Non-pigmented ciliary epithelial cell (primary cell): Measurements from ENCODE around the gene SPIB.
"Not testable (repeated sequence)": the region's sequence is repeated elsewhere in the genome, so short reads cannot be mapped to it uniquely, and the experiment has no call there.

Source experiments
- DNase-seq: peaks from one replicate; pipeline ENCODE4 v3.0.0-alpha.2; 2010; ENCODE audit warnings: low read depth

Gene SPIB

DNA sequence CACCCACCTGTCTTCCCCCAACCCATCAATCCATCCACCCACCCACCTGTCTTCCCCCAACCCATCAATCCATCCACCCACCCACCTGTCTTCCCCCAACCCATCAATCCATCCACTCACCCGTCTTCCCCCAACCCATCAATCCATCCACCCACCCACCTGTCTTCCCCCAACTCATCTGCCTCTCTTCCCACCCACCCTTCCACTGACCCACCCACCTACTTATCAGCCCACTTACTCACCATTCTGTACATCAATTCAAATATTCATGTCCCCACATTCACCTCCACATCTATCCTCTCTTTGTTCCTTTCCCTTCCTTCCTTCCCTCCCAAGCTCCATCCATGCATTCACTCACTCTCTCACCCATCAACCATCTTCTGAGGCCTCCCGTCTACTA, 20.4 kb downstream of the SPIB start:
- DNase-seq = not testable (repeated sequence)

DNA sequence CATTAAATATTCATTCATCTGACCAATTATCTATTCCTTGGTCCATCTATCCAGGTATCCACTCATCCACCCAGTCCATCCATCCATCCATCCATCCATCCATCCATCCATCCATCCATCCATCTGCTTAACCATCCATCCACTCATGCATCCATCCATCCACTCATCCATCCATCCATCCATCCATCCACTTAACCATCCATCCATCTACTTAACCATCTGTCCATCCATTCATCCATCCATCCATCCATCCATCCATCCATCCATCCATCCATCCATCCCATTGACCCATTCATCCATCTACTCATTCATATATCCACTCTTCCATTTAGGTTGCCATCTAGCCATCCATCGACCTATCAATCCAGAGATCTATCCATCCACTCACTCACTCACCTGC, 25.3 kb downstream of the SPIB start:
- DNase-seq = no peak

DNA sequence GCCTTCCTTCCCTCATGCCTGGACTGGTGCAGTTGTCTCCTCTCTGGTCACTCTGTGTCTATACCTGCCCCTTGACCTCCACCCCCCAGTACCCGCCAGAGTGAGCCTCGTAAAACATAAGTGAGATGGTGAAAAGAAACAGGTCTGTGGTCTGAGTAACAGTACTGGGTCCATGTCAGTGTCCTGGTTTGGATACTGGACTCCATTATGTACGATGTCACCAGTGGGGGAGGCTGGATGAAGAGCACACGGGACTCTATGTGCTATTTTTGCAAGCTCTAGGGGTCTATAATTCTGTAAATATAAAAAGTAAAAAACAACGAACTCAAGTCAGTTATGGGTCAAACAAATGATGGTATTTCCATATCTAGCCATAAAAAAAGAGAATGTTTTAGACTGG, 28.3 kb downstream of the SPIB start:
- DNase-seq = no peak

DNA sequence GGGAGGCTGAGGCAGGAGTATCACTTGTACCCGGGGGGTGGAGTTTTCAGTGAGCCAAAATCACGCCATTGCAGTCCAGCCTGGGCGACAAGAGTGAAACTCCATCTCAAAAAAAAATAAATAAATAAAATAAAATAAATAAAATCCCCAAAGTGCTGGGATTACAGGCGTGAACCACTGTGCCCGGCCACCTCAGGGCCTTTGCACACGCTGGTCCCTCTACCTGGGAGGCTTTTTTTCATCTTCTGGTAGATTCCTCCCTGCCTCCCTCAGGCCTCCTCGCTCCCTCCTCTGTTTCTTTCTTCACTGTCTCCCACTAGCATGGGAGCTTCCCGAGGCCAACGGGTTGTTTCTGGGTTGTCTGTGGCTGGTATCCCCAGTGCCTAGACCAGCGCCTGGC, 29.0 kb downstream of the SPIB start:
- no peak for DNase-seq

DNA sequence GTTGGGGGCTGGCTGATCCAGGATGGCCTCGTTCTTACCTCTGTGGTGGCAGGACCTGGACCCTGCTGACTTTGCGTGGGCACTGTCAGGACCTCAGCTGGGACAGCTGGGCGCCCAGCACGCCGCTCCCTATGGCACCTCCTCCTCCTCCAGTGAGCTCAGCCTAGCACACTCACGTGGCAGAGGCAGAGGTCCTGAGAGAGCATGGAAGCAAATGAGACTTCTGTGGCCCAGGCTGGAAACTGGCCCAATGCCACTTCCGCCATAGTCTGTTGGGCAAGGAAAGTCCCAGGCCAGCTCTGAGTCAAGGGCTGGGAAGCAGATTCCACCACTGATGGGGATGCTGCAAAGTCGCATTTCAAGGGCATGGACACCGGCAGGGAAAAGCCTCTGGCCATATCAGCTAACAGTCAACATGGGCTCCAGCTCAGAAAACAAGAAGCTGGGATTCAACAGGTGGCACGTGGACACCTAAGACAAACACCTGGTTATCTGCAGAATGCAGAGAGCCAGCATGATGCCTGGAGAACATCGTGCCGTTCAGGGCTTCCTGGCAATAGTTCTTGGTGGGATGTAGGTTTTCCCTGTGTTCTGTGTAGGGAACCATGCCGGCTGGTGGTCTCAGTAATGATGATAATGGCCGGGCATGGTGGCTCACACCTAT, 30.6 kb downstream of the SPIB start:
- no peak for DNase-seq

DNA sequence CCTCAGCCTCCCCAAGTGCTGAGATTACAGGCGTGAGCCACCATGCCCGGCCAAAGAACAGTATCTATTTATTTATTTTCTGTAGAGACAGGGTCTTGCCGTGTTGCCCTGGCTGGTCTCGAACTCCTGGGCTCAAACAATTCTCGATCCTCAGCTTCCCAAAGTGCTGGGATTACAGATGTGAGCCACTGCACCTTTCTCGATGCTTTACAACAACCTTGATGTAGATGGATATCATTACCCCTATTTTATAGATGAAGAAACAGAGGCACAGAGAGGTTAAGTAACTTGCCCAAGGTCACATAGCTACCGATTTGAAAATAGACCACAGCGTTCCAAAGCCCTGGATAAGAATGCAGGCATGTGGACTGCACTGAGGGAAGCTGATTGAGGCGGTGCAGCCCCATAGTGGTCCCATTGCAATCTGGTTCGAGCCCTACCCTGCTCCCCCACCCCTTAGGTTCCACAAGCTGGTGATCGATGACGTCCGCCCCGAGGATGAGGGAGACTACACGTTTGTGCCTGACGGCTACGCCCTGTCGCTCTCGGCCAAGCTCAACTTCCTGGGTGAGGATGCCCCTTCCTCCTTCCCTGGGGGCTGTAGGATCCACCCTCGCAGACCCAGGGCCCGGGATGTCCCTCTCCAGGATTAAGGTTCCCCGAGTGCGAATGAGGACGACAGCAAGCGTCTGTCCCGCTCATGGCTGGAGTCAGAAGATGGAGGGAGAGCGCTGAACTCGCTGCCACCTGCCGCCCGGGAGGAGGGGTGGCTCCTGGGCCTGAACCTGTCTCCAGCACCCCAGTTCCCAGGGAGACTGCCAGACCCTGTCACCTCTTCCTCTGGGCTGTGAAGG, 31.9 kb downstream of the SPIB start:
- no peak for DNase-seq

DNA sequence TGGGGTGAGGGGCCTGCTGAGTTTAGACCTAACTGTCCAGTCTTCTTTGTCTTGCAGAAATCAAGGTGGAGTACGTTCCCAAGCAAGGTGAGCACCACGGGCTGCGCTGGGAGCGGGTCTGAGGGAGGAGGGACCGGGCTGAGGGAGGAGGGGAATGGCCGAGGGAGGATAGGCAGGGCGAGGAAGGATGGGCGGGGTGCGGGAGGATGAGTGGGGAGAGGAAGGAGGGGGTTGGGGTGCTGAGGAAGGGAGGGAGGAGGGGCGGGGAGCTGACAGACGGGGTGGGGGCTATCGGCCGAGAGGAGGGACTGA, 32.4 kb downstream of the SPIB start:
- no peak for DNase-seq

DNA sequence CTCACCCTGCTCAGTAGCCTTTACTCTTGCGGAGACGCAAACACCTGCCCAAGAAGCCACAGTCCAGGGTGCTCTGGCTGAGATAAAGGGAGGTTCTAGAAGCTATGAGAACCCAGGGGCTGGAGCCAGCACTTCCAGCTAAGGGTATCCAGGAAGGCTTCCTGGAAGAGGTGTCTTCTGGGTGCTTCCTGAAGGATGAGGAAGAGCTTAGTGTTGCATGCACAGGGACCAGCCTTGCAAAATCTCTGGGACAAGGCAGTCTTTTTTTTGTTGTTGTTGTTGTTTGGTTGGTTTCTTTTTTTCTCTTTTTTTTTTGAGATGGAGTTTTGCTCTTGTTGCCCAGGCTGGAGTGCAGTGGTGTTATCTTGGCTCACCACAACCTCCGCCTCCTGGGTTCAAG, 34.5 kb downstream of the SPIB start:
- DNase-seq = no peak

DNA sequence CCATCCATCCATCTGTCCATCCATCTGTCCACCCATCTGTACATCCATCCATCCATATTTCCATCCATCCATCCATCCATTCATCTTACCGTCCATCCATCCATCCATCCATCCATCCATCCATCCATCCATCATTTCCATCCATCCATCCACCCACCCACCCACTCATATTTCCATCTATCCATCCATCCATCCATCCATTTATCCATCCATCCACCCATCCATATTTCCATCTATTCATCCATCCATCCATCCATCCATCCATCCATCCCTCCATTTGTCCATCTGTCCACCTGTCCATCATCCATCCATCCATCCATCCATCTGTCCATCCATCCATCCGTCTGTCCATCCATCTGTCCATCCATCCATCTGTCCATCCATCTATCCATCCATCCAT, 37.3 kb downstream of the SPIB start:
- DNase-seq = no peak

DNA sequence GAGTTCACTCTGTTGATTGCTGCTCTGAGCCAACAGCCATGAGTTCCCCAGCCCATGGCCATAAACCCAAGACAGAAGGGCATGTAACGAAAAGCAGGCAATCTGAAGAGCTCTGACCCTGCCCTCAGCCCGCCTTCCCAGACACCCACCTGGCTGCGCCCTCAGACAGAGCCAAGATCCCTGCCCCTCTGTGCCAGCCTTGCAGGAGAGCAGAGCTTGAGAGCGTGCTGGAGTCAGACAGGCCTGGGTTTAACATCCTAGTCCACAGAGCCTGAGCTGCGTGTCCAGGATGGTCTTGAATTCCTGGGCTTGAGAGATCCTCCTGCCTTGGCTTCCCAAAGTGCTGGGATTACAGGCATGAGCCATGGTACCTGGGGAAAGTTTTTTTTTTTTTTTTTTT, 38.6 kb downstream of the SPIB start:
- DNase-seq = no peak

DNA sequence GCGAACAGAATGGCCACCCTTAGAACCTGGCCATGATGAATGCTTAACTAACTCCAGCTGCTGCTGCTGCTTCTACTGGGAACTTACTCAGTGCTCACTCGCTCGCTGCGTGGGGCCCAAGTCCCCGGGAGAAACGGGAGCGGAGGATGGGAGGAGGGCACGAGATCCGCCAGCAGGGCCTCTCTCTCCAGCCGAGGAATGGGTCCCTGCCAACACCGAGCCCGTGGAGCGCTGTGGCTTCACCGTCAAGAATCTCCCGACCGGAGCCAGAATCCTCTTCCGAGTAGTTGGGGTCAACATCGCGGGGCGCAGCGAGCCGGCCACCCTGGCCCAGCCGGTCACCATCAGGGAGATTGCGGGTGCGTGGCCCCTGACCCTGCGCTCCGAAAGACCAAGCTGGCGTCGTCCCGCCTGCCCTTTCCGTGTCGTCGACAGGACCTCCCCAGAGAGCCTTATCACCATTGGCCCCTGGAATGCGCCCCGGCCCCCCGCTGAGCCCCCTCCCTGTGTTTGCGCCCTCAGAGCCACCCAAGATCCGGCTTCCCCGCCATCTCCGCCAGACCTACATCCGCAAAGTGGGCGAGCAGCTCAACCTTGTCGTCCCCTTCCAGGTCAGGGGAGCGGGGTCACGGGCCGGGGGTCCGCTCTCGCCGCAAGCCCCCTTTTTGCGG, 39.8 kb downstream of the SPIB start:
- no peak for DNase-seq

DNA sequence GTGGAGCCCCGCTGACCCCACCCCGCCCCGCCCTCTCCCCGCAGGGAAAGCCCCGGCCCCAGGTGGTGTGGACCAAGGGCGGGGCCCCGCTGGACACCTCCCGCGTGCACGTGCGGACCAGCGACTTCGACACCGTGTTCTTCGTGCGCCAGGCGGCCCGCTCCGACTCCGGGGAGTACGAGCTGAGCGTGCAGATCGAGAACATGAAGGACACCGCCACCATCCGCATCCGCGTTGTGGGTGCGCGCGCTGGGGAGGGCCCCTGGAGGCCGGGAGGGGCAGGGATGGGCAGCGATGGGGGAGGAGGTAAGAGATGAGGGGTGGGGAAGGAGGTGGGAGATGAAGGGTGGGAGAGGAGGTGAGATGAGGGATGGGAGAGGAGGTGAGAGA, 40.3 kb downstream of the SPIB start:
- no peak for DNase-seq

DNA sequence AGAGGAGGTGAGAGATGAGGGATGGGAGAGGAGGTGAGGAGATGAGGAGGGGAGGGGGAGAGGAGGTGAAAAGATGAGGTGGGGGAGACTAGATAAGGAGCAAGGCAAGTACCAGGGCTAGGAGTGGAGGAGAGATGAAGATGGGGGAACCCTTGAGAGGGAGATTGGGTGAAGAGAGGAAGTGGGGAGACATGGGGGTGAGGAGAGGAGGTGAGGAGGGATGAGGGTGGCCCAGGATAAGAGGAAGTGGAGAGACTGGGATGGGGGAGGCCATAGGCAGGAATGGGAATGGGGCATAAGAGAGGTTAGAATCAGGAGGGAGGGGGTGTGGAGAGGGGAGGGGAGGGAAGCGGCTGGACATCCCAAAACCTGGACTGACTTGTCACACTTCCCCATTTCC, 40.9 kb downstream of the SPIB start:
- no peak for DNase-seq

DNA sequence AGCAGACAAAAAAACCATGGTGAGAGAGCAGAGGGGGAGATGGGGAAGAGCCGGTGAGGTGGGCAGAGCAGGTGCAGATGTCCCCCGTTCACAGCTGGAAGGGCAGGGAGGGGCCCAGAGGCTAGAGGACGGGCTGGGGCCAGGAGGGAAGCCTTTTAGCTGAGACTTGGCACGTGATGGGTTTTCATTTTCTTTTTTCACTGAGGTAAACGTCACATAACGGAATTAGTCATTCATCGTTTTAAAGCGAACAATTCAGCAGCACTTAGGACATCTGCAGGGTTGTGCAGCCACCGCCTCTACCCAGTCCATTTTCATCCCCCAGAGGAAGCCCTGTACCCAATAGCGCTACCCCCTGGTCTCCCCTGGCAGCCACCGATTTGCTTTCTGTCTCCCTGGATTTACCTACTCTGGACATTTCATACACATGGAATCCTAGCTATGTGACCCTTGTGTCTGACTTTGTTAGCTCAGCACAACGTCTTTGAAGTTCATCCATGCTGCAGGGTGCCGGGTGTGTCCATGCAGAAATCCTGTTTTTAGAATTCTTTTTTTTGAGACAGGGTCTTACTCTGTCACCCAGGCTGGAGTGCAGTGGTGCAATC, 41.5 kb downstream of the SPIB start:
- no peak for DNase-seq

DNA sequence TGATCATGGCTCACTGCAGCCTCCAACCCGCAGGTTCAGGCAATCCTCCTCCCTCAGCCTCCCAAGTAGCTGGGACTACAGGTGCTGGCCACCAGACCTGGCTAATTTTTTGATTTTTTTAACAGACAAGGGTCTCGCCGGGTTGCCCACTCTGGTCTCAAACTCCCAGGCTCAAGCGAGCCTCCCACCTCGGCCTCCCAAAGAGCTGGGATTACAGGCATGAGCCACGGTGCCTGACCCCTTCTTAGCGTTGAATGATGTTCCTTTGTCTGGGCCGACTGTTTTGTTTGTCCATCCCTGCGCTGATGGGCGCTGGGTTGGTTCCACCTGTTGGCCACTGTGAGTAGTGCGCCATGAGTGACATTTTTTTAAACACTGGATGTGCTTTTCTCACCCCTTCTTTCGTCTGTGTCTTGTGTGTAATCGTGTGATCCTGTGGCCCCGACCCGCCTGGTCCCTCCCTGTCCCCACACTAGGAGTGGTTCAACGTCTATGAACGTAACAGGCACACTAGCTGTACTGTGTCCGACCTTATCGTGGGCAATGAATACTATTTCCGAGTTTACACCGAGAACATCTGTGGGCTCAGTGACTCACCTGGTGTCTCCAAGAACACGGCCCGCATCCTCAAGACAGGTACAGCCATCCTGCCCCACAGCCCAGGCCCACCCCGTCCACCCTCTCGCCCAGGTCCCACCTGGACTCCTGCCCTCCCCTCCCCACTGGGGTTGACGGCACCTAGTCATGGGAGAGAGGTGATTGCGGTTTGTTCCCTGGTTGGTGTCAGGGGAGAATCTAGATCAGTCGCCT, 42.5 kb downstream of the SPIB start:
- no peak for DNase-seq

DNA sequence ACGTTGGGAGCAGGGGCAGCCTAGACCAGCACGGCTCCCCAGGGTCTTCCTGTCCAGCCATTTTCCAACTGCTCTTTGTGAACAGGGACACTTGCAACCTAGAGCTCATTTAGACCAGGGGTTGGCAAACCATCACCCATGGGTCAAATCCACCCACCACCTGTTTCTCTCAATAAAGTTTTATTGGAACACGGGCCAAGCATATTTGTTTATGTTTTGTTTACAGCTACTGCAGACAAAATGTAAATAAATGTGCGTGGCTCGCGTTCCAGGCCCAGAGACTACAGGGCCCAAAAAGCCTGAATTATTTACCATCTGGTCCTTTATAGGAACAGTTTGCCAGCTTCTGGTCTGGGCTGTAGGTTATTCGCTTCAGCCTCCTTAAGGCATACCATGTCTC, 44.2 kb downstream of the SPIB start:
- no peak for DNase-seq

DNA sequence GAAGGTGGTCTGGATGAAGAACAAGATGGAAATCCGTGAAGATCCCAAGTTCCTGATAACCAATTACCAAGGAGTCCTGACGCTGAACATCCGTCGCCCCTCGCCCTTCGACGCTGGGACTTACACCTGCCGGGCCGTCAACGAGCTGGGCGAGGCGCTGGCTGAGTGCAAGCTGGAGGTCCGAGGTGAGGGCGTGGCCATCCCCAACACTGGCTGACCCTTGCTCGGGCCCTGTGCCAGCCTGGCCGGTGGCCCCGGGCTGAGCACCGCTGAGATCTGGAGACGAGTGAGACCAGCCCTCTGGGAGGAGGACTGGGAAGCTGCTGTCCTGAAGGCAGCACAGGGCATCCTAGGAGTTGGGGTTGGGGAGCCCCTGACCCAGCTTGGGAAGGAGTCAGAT, 45.6 kb downstream of the SPIB start:
- DNase-seq = no peak

DNA sequence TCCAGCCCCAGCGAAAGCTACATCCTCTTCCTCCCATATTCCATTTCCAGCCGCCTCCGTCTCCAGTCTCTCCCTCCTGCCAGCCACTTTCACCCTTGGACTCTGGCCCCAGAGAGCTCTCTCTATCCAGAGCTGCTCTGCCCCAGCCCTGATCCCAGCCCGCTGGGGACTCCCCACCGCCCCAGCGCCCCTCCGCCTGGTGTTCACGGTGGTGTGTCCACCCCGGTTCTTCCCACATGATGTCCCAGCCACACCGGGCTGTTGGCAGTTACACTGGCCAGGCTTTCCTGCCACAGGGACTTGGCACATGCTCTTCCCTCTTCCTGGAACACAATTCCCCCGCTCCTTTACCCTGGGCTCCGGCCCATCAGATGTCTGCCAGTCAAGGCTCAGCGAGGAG, 46.3 kb downstream of the SPIB start:
- DNase-seq = no peak

DNA sequence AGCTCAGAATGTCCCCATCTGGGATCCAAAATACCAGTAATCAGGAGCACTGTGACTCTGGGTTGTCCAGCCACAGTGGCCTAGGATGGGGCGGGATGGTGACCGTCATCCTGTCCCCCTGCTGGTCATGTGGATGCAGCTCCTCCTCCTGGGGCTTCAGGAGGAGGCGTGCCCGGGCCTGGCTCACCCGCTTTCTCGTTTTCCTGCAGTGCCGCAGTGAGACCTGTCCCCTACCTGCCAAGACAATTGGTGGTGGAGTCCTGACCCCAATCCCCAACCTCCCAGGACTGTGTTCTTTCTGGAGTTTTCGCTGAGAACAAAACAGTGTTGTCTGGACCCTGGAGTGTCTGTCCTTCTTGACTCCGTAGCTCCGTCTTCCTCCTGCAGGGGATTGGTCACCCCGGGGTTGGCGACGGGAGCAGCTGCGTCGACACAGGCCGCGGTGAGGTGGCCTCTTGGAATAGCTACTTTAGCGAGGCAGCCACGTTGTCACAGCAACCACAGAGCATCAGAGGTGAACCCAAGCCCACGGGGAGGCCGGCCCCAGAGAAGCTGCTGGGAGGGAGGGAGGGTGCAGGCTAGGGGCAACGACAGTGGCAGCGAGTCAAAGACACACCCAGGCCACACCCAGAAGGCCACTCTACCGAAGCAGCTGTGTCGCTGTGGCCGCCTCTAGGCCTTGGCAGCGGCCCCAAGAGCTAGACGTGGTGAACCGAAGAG, 47.4 kb downstream of the SPIB start:
- no peak for DNase-seq

DNA sequence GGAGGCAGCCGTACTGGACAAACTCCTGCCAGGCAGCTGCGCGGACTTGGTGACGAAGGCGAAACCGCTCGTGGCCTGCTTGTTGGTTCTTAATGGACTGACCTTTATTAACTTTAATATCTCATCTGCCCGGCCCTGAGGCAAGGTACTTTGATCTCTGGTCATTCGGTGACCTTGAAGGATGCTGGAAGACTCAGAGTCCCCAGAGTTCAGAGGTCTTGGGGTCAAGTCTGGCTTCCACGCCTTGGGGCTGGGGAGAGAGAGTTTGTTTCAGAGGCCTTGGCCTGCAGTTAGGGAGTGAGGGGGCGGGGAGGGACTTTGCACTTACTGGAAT, 47.9 kb downstream of the SPIB start:
- DNase-seq = no peak

DNA sequence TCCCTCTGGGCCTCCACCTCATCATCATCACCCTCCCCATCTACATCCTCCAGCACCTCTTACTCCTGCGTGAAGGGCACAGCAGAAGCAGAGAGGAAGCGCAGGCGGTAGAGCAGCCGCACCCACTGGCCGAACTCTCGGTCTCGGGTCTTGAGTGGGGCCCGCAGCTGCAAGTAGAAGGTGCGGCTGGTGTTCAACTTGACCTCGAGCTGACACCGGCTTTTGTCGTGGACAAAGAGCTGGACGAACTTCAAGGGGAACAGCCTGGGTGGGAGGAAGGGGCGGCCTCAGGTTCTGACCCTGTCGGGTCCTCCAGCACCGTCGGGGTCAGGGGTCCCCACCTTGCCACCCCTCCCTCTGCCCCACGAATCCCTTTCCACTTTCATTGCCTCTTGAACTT, 48.8 kb downstream of the SPIB start:
- no peak for DNase-seq

DNA sequence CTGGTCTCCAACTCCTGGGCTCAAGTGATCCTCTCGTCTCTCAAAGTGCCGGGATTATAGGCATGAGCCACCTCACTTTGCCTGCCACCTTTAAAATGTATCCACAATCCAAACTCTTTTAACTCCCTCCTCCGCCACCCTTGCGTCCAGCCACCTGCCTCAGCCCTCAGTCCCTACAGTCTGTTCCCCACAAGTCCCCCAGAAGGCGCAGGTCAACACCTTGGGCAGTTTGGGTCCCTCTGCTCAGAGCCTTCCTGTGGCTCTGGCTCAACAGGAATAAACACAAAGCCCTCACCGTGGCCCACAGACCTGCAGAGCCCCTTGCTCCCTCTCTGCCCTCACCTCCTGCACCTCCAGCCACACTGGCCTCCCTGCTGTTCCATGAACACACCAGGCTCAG, 50.1 kb downstream of the SPIB start:
- no peak for DNase-seq
